ENCODE results near the gene RAI14.

The RAI14 gene

GRCh38 chr5:34712565-34712964, 56.4 kb downstream of the RAI14 start:
- no peak overlapping the region for H3K4me3 ChIP-seq (ENCODE audit: low read depth, low read length)
- no peak for TF ChIP-seq CTCF (IDR thresholded peaks at IDR 0.05; ENCODE audit: low read depth, low read length)
- H3K27ac ChIP-seq = no peak overlapping the region
- no peak for DNase-seq
- H3K27me3 ChIP-seq (ENCODE audit: insufficient read depth, low read depth, severe bottlenecking) = no peaks in the 10 kb centered on the region
- H3K9me3 ChIP-seq (ENCODE audit: severe bottlenecking) = no peaks in the 10 kb centered on the region
- no peaks in the 10 kb centered on the region for H3K36me3 ChIP-seq

- H3K36me3 ChIP-seq = no peaks in the 10 kb centered on the region
- no peak for DNase-seq
- no peak overlapping the region for H3K4me3 ChIP-seq (ENCODE audit: low read depth, low read length)
- no peak for TF ChIP-seq CTCF (IDR thresholded peaks at IDR 0.05; ENCODE audit: low read depth, low read length)
- no peaks in the 10 kb centered on the region for H3K27me3 ChIP-seq (ENCODE audit: insufficient read depth, low read depth, severe bottlenecking)
- no peak overlapping the region for H3K27ac ChIP-seq
- no peaks in the 10 kb centered on the region for H3K9me3 ChIP-seq (ENCODE audit: severe bottlenecking)
Measured at GRCh38 chr5:34715711-34716110, 59.6 kb downstream of the RAI14 start.

- no peak overlapping the region for H3K4me3 ChIP-seq (ENCODE audit: low read depth, low read length)
Measured at GRCh38 chr5:34716986-34717385, 60.9 kb downstream of the RAI14 start.

GRCh38 chr5:34717426-34718327, 61.5 kb downstream of the RAI14 start:
- Histone ChIP-seq H3K36me3 (no peaks in the 10 kb centered on the region), H3K9me3 (ENCODE audit: severe bottlenecking) (no peaks in the 10 kb centered on the region), H3K27ac (no peak overlapping the region), H3K4me3 (ENCODE audit: low read depth, low read length) (no peak overlapping the region), H3K27me3 (ENCODE audit: insufficient read depth, low read depth, severe bottlenecking) (no peaks in the 10 kb centered on the region)
- DNase-seq = no peak
- TF ChIP-seq CTCF (IDR thresholded peaks at IDR 0.05; ENCODE audit: low read depth, low read length) = no peak

More at GRCh38 chr5:34716986-34717385, 60.9 kb downstream of the RAI14 start:
- Histone ChIP-seq H3K9me3 (ENCODE audit: severe bottlenecking) (no peaks in the 10 kb centered on the region), H3K27ac (no peak overlapping the region), H3K36me3 (no peaks in the 10 kb centered on the region), H3K27me3 (ENCODE audit: insufficient read depth, low read depth, severe bottlenecking) (no peaks in the 10 kb centered on the region)
- no peak for TF ChIP-seq CTCF (IDR thresholded peaks at IDR 0.05; ENCODE audit: low read depth, low read length)
- DNase-seq = no peak

- no peak for TF ChIP-seq CTCF (IDR thresholded peaks at IDR 0.05; ENCODE audit: low read depth, low read length)
- H3K27ac ChIP-seq = no peak overlapping the region
- DNase-seq = no peak
- H3K9me3 ChIP-seq (ENCODE audit: severe bottlenecking) = no peaks in the 10 kb centered on the region
- H3K27me3 ChIP-seq (ENCODE audit: insufficient read depth, low read depth, severe bottlenecking) = no peaks in the 10 kb centered on the region
- no peaks in the 10 kb centered on the region for H3K36me3 ChIP-seq
- H3K4me3 ChIP-seq (ENCODE audit: low read depth, low read length) = no peak overlapping the region
Measured at GRCh38 chr5:34718516-34718915, 62.4 kb downstream of the RAI14 start.

Data from WERI-Rb-1 (cell line).